NCI-H2081 treated with DMSO at 0.1 percent for 48 hours (cell line): Measurements from ENCODE around the gene TEX29.

Experiments
- DNase-seq: peaks from one replicate; lab custom pipeline; 2025; lab: John Stamatoyannopoulos, UW

Gene TEX29

GRCh38 chr13:111291908-111292307 lies 28.5 kb upstream of the TEX29 start:
- no peak for DNase-seq

- no peak for DNase-seq
Observed at GRCh38 chr13:111292710-111293485, 27.5 kb upstream of the TEX29 start.

GRCh38 chr13:111295886-111296285 lies 24.6 kb upstream of the TEX29 start:
- no peak for DNase-seq

- DNase-seq, result no peak
Observed at GRCh38 chr13:111296417-111296816, 24.0 kb upstream of the TEX29 start.

GRCh38 chr13:111298214-111298975 lies 22.0 kb upstream of the TEX29 start:
- DNase-seq, result no peak

- no peak for DNase-seq
Observed at GRCh38 chr13:111302045-111302726, 18.3 kb upstream of the TEX29 start.

GRCh38 chr13:111303559-111303958 lies 16.9 kb upstream of the TEX29 start:
- no peak for DNase-seq

GRCh38 chr13:111304041-111304544 lies 16.3 kb upstream of the TEX29 start:
- no peak for DNase-seq

GRCh38 chr13:111304603-111305289 lies 15.7 kb upstream of the TEX29 start:
- no peak for DNase-seq

GRCh38 chr13:111312944-111313590 lies 7.4 kb upstream of the TEX29 start:
- DNase-seq, result no peak

- DNase-seq, result no peak
Observed at GRCh38 chr13:111313911-111314425, 6.5 kb upstream of the TEX29 start.

GRCh38 chr13:111314852-111315251 lies 5.6 kb upstream of the TEX29 start:
- DNase-seq, result no peak

GRCh38 chr13:111315347-111315995 lies 5.0 kb upstream of the TEX29 start:
- DNase-seq, result no peak

- no peak for DNase-seq
Observed at GRCh38 chr13:111316161-111316730, 4.2 kb upstream of the TEX29 start.

- DNase-seq, result no peak
Observed at GRCh38 chr13:111317042-111317550, 3.3 kb upstream of the TEX29 start.

GRCh38 chr13:111317571-111318345 lies 2.7 kb upstream of the TEX29 start:
- no peak for DNase-seq

- no peak for DNase-seq
Observed at GRCh38 chr13:111318386-111318785, 2.1 kb upstream of the TEX29 start.

GRCh38 chr13:111319521-111319920 lies 921 bp upstream of the TEX29 start:
- DNase-seq, result no peak
